A549 (cell line): ENCODE results near the gene PLD6. TPM values are rescaled to one million over a fixed set of nuclear protein-coding genes. Genes with fewer than 3 reads are reported as not detected.
"Not testable (repeated sequence)": the region's sequence is repeated elsewhere in the genome, so short reads cannot be mapped to it uniquely, and the experiment has no call there.

ENCODE experiments used
- ATAC-seq, 2 experiments: fragments of 200-7000 bp in 1 of 2; fragments of >200 bp in 1 of 2; cut with Nextera tagmentation in 1 of 2; cut with Tn5 transposase in 1 of 2; 3 replicates each; pipeline versions ENCODE4 v1.8.0 to v1.9.1; 2018 to 2020; ENCODE audit warnings: mild to moderate bottlenecking in 1 of 2, moderate library complexity in 1 of 2
- CTCF ChIA-PET: fragments of 300-600 bp; sonication (Branson Sonifier 250); formaldehyde crosslinking; extraction: SDS; loops from one replicate; lab custom pipeline; 2021; ENCODE audit warnings: antibody characterized with exemption, inconsistent platforms; lab: Yijun Ruan, JAX
- POLR2A ChIA-PET: fragments of 350-600 bp; formaldehyde crosslinking; extraction: SDS; loops from one replicate; lab custom pipeline; 2021; ENCODE audit warnings: antibody characterized with exemption, inconsistent platforms; lab: Yijun Ruan, JAX
- DNase-seq, 2 experiments: peaks; one replicate each; pipeline versions ENCODE4 v3.0.0 to v3.0.0-alpha.2; 2011 to 2016; ENCODE audit warnings: low read depth in 1 of 2, low spot score in 1 of 2
- FAIRE-seq: peaks from 2 replicates; lab custom pipeline; 2011; peaks lifted over from hg19 to GRCh38; lab: Jason Lieb, UNC
- H3K27ac ChIP-seq, 2 experiments: fragments of >200 bp; sonication (Bioruptor Twin); formaldehyde crosslinking; 3 replicates each; pipeline ENCODE4 v1.5.1; 2016 to 2017
- H3K4me1 ChIP-seq: fragments of >200 bp; sonication (Bioruptor Twin); formaldehyde crosslinking; 3 replicates; pipeline ENCODE4 v1.6.1; 2016
- H3K4me2 ChIP-seq: fragments of >200 bp; sonication (Bioruptor Twin); formaldehyde crosslinking; 3 replicates; pipeline ENCODE4 v1.6.1; 2016
- H3K4me3 ChIP-seq: fragments of >200 bp; sonication (Bioruptor Twin); formaldehyde crosslinking; 3 replicates; pipeline ENCODE4 v1.5.1; 2016
- H3K9me3 ChIP-seq: fragments of >200 bp; sonication (Bioruptor Twin); formaldehyde crosslinking; 3 replicates; pipeline ENCODE4 v1.6.1; 2016
- CBX8 ChIP-seq: fragments of 200-600 bp; sonication (generic); IDR thresholded peaks from 2 replicates; pipeline ENCODE4 v1.6.1; 2016
- CEBPB ChIP-seq, 2 experiments: fragments of >200 bp in 1 of 2; sonication (Bioruptor Twin) in 1 of 2; formaldehyde crosslinking in 1 of 2; IDR thresholded peaks; 2 replicates each; pipeline ENCODE4 v1.6.1; 2012 to 2016
- CHD2 ChIP-seq: fragments of 150-350 bp; IDR thresholded peaks from 2 replicates; pipeline ENCODE4 v1.6.1; 2014; ENCODE audit warnings: low read length; ENCODE audit not compliant: partially characterized antibody
- EHF ChIP-seq: fragments of 250-450 bp; sonication (Bioruptor Pico); IDR thresholded peaks from 2 replicates; pipeline ENCODE4 v1.5.0; 2020; ENCODE audit warnings: mild to moderate bottlenecking
- EP300 ChIP-seq, 2 experiments: fragments of >200 bp; sonication (Bioruptor Twin); formaldehyde crosslinking; IDR thresholded peaks; 2 replicates in 1 of 2; 3 replicates in 1 of 2; pipeline ENCODE4 v1.6.1; 2016 to 2017
- ESRRA ChIP-seq: fragments of 150-350 bp; IDR thresholded peaks from 2 replicates; pipeline ENCODE4 v1.6.1; 2014; ENCODE audit warnings: mild to moderate bottlenecking, low read length, borderline replicate concordance
- FOSL2 ChIP-seq, 2 experiments: fragments of 450-650 bp in 1 of 2; fragments of >200 bp in 1 of 2; sonication (Bioruptor Twin) in 1 of 2; formaldehyde crosslinking; IDR thresholded peaks; 2 replicates each; pipeline versions ENCODE4 v1.5.0 to v1.6.1; 2016 to 2020; ENCODE audit warnings: mild to moderate bottlenecking in 1 of 2, moderate library complexity in 1 of 2
- HOXA7 ChIP-seq: fragments of 250-450 bp; sonication (Bioruptor Pico); IDR thresholded peaks from 2 replicates; pipeline ENCODE4 v1.5.0; 2020; ENCODE audit warnings: mild to moderate bottlenecking, moderate library complexity
- KDM5A ChIP-seq: fragments of 200-600 bp; sonication (generic); IDR thresholded peaks from 2 replicates; pipeline ENCODE4 v1.6.1; 2016; ENCODE audit warnings: antibody characterized with exemption, mild to moderate bottlenecking
- MYC ChIP-seq: IDR thresholded peaks from 2 replicates; pipeline ENCODE4 v1.6.1; 2012; ENCODE audit warnings: mild to moderate bottlenecking, inconsistent platforms, low read length, improper control_type of control experiment, borderline replicate concordance
- NFE2L2 ChIP-seq: fragments of 150-350 bp; conservative IDR thresholded peaks from 2 replicates; pipeline ENCODE4 v1.6.1; 2014; ENCODE audit warnings: low read length
- NPAS2 ChIP-seq: fragments of 250-450 bp; sonication (Bioruptor Pico); IDR thresholded peaks from 2 replicates; pipeline ENCODE4 v1.8.0; 2022; ENCODE audit warnings: mild to moderate bottlenecking, moderate library complexity, borderline replicate concordance
- POLR2A ChIP-seq: IDR thresholded peaks from 2 replicates; pipeline ENCODE4 v1.6.1; 2012; ENCODE audit warnings: mild to moderate bottlenecking, low read length
- POLR2AphosphoS2 ChIP-seq: conservative IDR thresholded peaks from 2 replicates; pipeline ENCODE4 v1.6.1; 2012; ENCODE audit warnings: low read length, improper control_type of control experiment, inconsistent platforms
- RAD21 ChIP-seq, 2 experiments: fragments of >200 bp in 1 of 2; sonication (Bioruptor Twin) in 1 of 2; formaldehyde crosslinking in 1 of 2; IDR thresholded peaks in 1 of 2; conservative IDR thresholded peaks in 1 of 2; 2 replicates in 1 of 2; 3 replicates in 1 of 2; pipeline ENCODE4 v1.6.1; 2012 to 2018; ENCODE audit warnings: inconsistent platforms in 1 of 2
- RCOR1 ChIP-seq: fragments of 150-350 bp; IDR thresholded peaks from 2 replicates; pipeline ENCODE4 v1.6.1; 2014; ENCODE audit warnings: antibody characterized with exemption, low read length, low read depth
- RNF2 ChIP-seq: fragments of 200-600 bp; sonication (generic); IDR thresholded peaks from 2 replicates; pipeline ENCODE4 v1.6.1; 2016; ENCODE audit warnings: low read depth, mild to moderate bottlenecking, antibody characterized with exemption, moderate library complexity, borderline replicate concordance
- SREBF2 ChIP-seq: fragments of 450-650 bp; IDR thresholded peaks from 2 replicates; pipeline ENCODE4 v1.6.1; 2014; ENCODE audit warnings: mild to moderate bottlenecking, moderate library complexity
- TFCP2L1 ChIP-seq: fragments of 250-450 bp; sonication (Bioruptor Pico); IDR thresholded peaks from 2 replicates; pipeline ENCODE4 v1.5.0; 2021; ENCODE audit warnings: mild to moderate bottlenecking
- USF2 ChIP-seq: fragments of 450-650 bp; IDR thresholded peaks from 2 replicates; pipeline ENCODE4 v1.6.1; 2014; ENCODE audit warnings: antibody characterized with exemption
- ZSCAN20 ChIP-seq: fragments of 250-450 bp; sonication (Bioruptor Pico); IDR thresholded peaks from 2 replicates; pipeline ENCODE4 v1.8.0; 2022; ENCODE audit warnings: mild to moderate bottlenecking, moderate library complexity
- WGBS: methylation state at CpG from one replicate; pipeline ENCODE4 v1.1.6; 2017; ENCODE audit errors: missing lambda C conversion rate; 5-methylcytosine and 5-hydroxymethylcytosine counted together
- polyA plus RNA-seq, 4 experiments: library from polyadenylated mRNA; depleted of rRNA in 3 of 4; stranded (reverse); fragments of >200 nt; fragmentation: RNase III in 1 of 4; extraction: RNeasy Plus Mini Kit Qiagen cat#74134 plus additional on column Dnase treatment in 1 of 4; gene quantifications; 2 replicates in 3 of 4; 3 replicates in 1 of 4; pipeline ENCODE4 v1.2.3, GENCODE V29; 2011 to 2017
- TF ChIP-seq, protein P1 (sequence below): fragments of >200 bp; sonication (Bioruptor Twin); formaldehyde crosslinking; IDR thresholded peaks from 2 replicates; pipeline ENCODE4 v1.6.1; 2016
- TF ChIP-seq, protein P2 (sequence below): fragments of >200 bp; sonication (Bioruptor Twin); formaldehyde crosslinking; IDR thresholded peaks from 3 replicates; pipeline ENCODE4 v1.6.1; 2016
- TF ChIP-seq, protein P3 (sequence below): IDR thresholded peaks from 2 replicates; pipeline ENCODE4 v1.6.1; 2012

Gene PLD6
- polyA plus RNA-seq, 2 of the 4 experiments (the other 2 are of a cell fraction): 5.6 to 5.7 TPM

GRCh38 chr17:17186551-17187505, 19.3 kb downstream of the PLD6 start:
- H3K27ac ChIP-seq: no peak overlapping the region
- no peak for DNase-seq
- ChIA-PET CTCF (interaction anchor here (0.7 kb wide), 1 partner anchor 71 kb away, joined by 3 read pairs; no protein-coding TSS in a partner anchor), POLR2A (no interaction called here)
- H3K4me3 ChIP-seq: no peak overlapping the region
- H3K9me3 ChIP-seq: no peaks in the 10 kb centered on the region
- no peak overlapping the region for H3K4me2 ChIP-seq
- TF ChIP-seq ZSCAN20 (no peak), KDM5A (no peak), MYC (no peak), EP300 (IDR thresholded peaks at IDR 0.05) (no peak)
- TF ChIP-seq, protein P1, sequence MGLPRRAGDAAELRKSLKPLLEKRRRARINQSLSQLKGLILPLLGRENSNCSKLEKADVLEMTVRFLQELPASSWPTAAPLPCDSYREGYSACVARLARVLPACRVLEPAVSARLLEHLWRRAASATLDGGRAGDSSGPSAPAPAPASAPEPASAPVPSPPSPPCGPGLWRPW: no peak
- TF ChIP-seq, protein P2, sequence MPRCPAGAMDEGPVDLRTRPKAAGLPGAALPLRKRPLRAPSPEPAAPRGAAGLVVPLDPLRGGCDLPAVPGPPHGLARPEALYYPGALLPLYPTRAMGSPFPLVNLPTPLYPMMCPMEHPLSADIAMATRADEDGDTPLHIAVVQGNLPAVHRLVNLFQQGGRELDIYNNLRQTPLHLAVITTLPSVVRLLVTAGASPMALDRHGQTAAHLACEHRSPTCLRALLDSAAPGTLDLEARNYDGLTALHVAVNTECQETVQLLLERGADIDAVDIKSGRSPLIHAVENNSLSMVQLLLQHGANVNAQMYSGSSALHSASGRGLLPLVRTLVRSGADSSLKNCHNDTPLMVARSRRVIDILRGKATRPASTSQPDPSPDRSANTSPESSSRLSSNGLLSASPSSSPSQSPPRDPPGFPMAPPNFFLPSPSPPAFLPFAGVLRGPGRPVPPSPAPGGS: no peak
- ATAC-seq: no peak; a peak in 1 of 6 replicates
- H3K4me1 ChIP-seq: peaks cover 29% of the 10 kb centered on the region
- 83% methylated on average over 14 of the region's 14 CpGs for WGBS
- no peak for FAIRE-seq

DNA sequence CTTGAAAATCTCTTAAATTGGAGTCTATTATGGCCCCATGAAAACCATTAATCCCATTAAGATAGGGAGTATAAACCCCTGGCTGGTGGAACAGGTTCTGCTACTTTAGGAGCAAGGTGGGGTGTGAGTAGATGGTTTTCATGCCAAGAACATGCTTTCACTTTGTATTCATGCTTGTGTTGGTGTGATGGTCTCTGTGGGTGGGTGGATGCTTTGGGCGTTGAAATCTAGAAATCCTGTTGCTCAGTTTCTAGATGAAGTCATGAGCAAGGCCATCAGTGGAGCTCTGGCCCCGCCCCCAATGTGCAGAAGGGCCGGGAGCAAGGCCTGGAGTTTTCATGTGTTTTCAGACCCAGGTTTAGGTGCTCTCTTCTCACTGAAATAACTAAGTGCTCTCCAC, 20.1 kb downstream of the PLD6 start:
- no peaks in the 10 kb centered on the region for H3K9me3 ChIP-seq
- no peak overlapping the region for H3K27ac ChIP-seq
- peaks cover 22% of the 10 kb centered on the region for H3K4me1 ChIP-seq
- ChIA-PET POLR2A (no interaction called here), CTCF (interaction anchor here (0.7 kb wide), 1 partner anchor 71 kb away, joined by 3 read pairs; no protein-coding TSS in a partner anchor)
- no peak overlapping the region for H3K4me3 ChIP-seq
- DNase-seq (no peak), ATAC-seq (no peak), FAIRE-seq (no peak)
- H3K4me2 ChIP-seq: no peak overlapping the region
- no peak for TF ChIP-seq USF2
- no peak for TF ChIP-seq MYC
- no peak for TF ChIP-seq NFE2L2
- TF ChIP-seq CEBPB (IDR thresholded peaks at IDR 0.05): no peak
- TF ChIP-seq TFCP2L1 (CRISPR knock-in tag): no peak
- TF ChIP-seq, protein P3, sequence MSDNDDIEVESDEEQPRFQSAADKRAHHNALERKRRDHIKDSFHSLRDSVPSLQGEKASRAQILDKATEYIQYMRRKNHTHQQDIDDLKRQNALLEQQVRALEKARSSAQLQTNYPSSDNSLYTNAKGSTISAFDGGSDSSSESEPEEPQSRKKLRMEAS: no peak
- TF ChIP-seq CHD2: no peak
- no peak for TF ChIP-seq RAD21 (conservative IDR thresholded peaks at IDR 0.05 in 1 of 2, IDR thresholded peaks at IDR 0.05 in 1 of 2)
- no peak for TF ChIP-seq CBX8
- no peak for TF ChIP-seq ESRRA
- no peak for TF ChIP-seq FOSL2 (IDR thresholded peaks at IDR 0.05)
- no peak for TF ChIP-seq FOSL2 (CRISPR knock-in tag; IDR thresholded peaks at IDR 0.05)
- TF ChIP-seq POLR2AphosphoS2: no peak
- no peak for TF ChIP-seq NPAS2
- TF ChIP-seq RCOR1: no peak
- TF ChIP-seq EHF: no peak
- TF ChIP-seq SREBF2: no peak
- no peak for TF ChIP-seq RNF2
- TF ChIP-seq POLR2A: no peak
- TF ChIP-seq HOXA7: no peak
- WGBS: 73% methylated on average over 3 of the region's 3 CpGs

DNA sequence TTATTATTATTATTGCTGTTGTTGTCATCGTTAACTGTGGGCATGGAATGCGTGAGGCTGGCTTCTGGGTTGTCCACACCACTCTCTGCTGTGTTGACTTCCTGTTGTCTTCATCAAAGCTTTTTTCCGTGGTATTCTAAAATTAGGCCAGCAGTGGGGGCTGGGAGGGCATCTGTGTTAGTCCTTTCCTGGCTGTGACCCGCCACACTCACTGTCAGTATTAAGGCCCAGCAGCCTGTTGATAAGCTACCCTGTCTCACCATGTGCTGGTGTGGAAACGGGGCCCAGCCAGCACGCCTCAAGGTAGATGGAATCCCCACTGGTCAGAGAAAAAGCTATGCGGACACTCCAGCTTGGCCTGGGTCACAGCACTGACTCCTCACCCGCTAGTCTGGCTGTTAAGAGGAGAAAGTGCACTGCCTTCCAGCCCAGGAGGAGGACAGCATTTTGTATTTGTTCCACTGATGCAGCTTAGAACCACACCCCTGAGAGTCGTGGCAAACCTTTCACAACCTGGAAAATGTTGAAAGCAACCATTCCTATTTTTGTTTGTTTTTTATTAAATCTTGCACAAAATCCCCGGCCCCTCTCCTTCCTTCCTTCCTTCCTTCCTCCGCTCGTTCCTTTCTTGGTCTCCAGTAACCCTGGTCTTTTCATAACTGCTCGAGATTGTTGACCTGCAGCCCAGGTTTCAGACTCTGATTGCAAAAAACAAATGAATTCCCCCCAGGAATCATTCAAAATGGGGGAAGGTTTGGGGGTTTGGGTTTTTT, 21.0 kb downstream of the PLD6 start:
- H3K9me3 ChIP-seq, FAIRE-seq, ATAC-seq, H3K4me3 ChIP-seq, POLR2A ChIA-PET, H3K27ac ChIP-seq, H3K4me2 ChIP-seq, DNase-seq: not testable (repeated sequence)
- CTCF ChIA-PET: interaction anchor here (1.3 kb wide), 1 partner anchor 17 kb away, joined by 5 read pairs; no protein-coding TSS in a partner anchor
- WGBS: 84% methylated on average over 13 of the region's 13 CpGs
- peaks cover 13% of the 10 kb centered on the region; the same call in 2 of the 3 replicates for H3K4me1 ChIP-seq
